A549 (cell line): Measurements from ENCODE around the gene MCAM.

Source experiments
- BCL3 ChIP-seq: fragments of >200 bp; sonication (Bioruptor Twin); formaldehyde crosslinking; IDR thresholded peaks from 3 replicates; pipeline ENCODE4 v1.6.1; 2016
- CBX2 ChIP-seq: fragments of 200-600 bp; sonication (generic); IDR thresholded peaks from 2 replicates; pipeline ENCODE4 v1.6.1; 2016; ENCODE audit warnings: low read depth, mild to moderate bottlenecking, borderline replicate concordance
- CEBPB ChIP-seq, 2 experiments: fragments of >200 bp in 1 of 2; sonication (Bioruptor Twin) in 1 of 2; formaldehyde crosslinking in 1 of 2; IDR thresholded peaks; 2 replicates each; pipeline ENCODE4 v1.6.1; 2012 to 2016
- CTCF ChIP-seq: fragments of >200 bp; sonication (Bioruptor Twin); formaldehyde crosslinking; IDR thresholded peaks from 3 replicates; pipeline ENCODE4 v1.5.1; 2016
- EHF ChIP-seq: fragments of 250-450 bp; sonication (Bioruptor Pico); IDR thresholded peaks from 2 replicates; pipeline ENCODE4 v1.5.0; 2020; ENCODE audit warnings: mild to moderate bottlenecking
- MAX ChIP-seq: IDR thresholded peaks from 2 replicates; pipeline ENCODE4 v1.6.1; 2012
- MAZ ChIP-seq: fragments of 150-350 bp; IDR thresholded peaks from 2 replicates; pipeline ENCODE4 v1.6.1; 2014; ENCODE audit warnings: antibody characterized with exemption, low read depth, low read length, borderline replicate concordance
- POLR2A ChIP-seq: IDR thresholded peaks from 2 replicates; pipeline ENCODE4 v1.6.1; 2012; ENCODE audit warnings: mild to moderate bottlenecking, low read length
- POLR2AphosphoS2 ChIP-seq: conservative IDR thresholded peaks from 2 replicates; pipeline ENCODE4 v1.6.1; 2012; ENCODE audit warnings: low read length, improper control_type of control experiment, inconsistent platforms
- RAD21 ChIP-seq, 2 experiments: fragments of >200 bp in 1 of 2; sonication (Bioruptor Twin) in 1 of 2; formaldehyde crosslinking in 1 of 2; IDR thresholded peaks in 1 of 2; conservative IDR thresholded peaks in 1 of 2; 2 replicates in 1 of 2; 3 replicates in 1 of 2; pipeline ENCODE4 v1.6.1; 2012 to 2018; ENCODE audit warnings: inconsistent platforms in 1 of 2
- RFX5 ChIP-seq: fragments of 450-650 bp; IDR thresholded peaks from 2 replicates; pipeline ENCODE4 v1.7.1; 2014; ENCODE audit warnings: antibody characterized with exemption, mild to moderate bottlenecking, moderate library complexity
- USF2 ChIP-seq: fragments of 450-650 bp; IDR thresholded peaks from 2 replicates; pipeline ENCODE4 v1.6.1; 2014; ENCODE audit warnings: antibody characterized with exemption
- ZFP36 ChIP-seq: fragments of 450-650 bp; IDR thresholded peaks from 2 replicates; pipeline ENCODE4 v1.6.1; 2014; ENCODE audit warnings: borderline replicate concordance; ENCODE audit not compliant: partially characterized antibody

- TF ChIP-seq MAZ: no peak
- TF ChIP-seq CTCF: no peak
- no peak for TF ChIP-seq POLR2A
- no peak for TF ChIP-seq RFX5
- TF ChIP-seq CBX2: no peak
- TF ChIP-seq RAD21 (conservative IDR thresholded peaks at IDR 0.05 in 1 of 2, IDR thresholded peaks at IDR 0.05 in 1 of 2): no peak
- no peak for TF ChIP-seq BCL3
- no peak for TF ChIP-seq ZFP36
- no peak for TF ChIP-seq USF2
- TF ChIP-seq CEBPB (IDR thresholded peaks at IDR 0.05): no peak
- TF ChIP-seq EHF (CRISPR knock-in tag): no peak
- no peak for TF ChIP-seq MAX
- no peak for TF ChIP-seq POLR2AphosphoS2
Measured at GRCh38 chr11:119340335-119341221, 23.6 kb upstream of the MCAM start, which contains the start of gene C1QTNF5.
